ENCODE measurements around the gene SYNGR3. TPM values are rescaled to one million over a fixed set of nuclear protein-coding genes. Genes with fewer than 3 reads are reported as not detected.
"Not testable (repeated sequence)": the region's sequence is repeated elsewhere in the genome, so short reads cannot be mapped to it uniquely, and the experiment has no call there.

The SYNGR3 gene
- total RNA-seq (2014; rRNA removed; shearing (Covaris generic)), result 5.5 and 6.6 TPM in 2 replicates

GRCh38 chr16:1989209-1990100, at the start of gene SYNGR3:
Gene SYNGR3, plus strand, starts transcription at chr16:1989970. Its CDS starts 133 bp downstream, at chr16:1990103.
- DNase-seq (ENCODE audit: low read depth), result peak; percentile 36

GRCh38 chr16:1940273-1941161, 49.3 kb upstream of the SYNGR3 start:
- DNase-seq (ENCODE audit: low read depth), result no peak

- no peak for DNase-seq (ENCODE audit: low read depth)
Measured at GRCh38 chr16:1941162-1942046, 48.4 kb upstream of the SYNGR3 start.

- DNase-seq (ENCODE audit: low read depth), result no peak
Measured at GRCh38 chr16:1942047-1942809, 47.5 kb upstream of the SYNGR3 start.

GRCh38 chr16:1942810-1943726, 46.7 kb upstream of the SYNGR3 start, which contains the start of gene MSRB1:
Gene MSRB1, minus strand, starts transcription at chr16:1943199. Its CDS starts 43 bp downstream, at chr16:1943156.
- DNase-seq (ENCODE audit: low read depth), result peak; percentile 96

- DNase-seq (ENCODE audit: low read depth), result no peak
Measured at GRCh38 chr16:1944612-1945199, 45.1 kb upstream of the SYNGR3 start.

GRCh38 chr16:1945559-1946391, 44.0 kb upstream of the SYNGR3 start:
- no peak for DNase-seq (ENCODE audit: low read depth)

- DNase-seq (ENCODE audit: low read depth), result no peak
Measured at GRCh38 chr16:1946495-1947368, 43.0 kb upstream of the SYNGR3 start.

- no peak for DNase-seq (ENCODE audit: low read depth)
Measured at GRCh38 chr16:1947369-1947670, 42.5 kb upstream of the SYNGR3 start.

- no peak for DNase-seq (ENCODE audit: low read depth)
Measured at GRCh38 chr16:1949507-1949906, 40.3 kb upstream of the SYNGR3 start.

- DNase-seq (ENCODE audit: low read depth), result no peak
Measured at GRCh38 chr16:1950047-1950446, 39.7 kb upstream of the SYNGR3 start.

- no peak for DNase-seq (ENCODE audit: low read depth)
Measured at GRCh38 chr16:1950559-1950958, 39.2 kb upstream of the SYNGR3 start.

GRCh38 chr16:1953734-1954133, 36.0 kb upstream of the SYNGR3 start:
- DNase-seq (ENCODE audit: low read depth), result no peak

GRCh38 chr16:1957434-1958142, 32.2 kb upstream of the SYNGR3 start:
- DNase-seq (ENCODE audit: low read depth), result not testable (repeated sequence)

GRCh38 chr16:1958143-1958491, 31.7 kb upstream of the SYNGR3 start:
- DNase-seq (ENCODE audit: low read depth), result not testable (repeated sequence)

GRCh38 chr16:1958715-1959268, 31.0 kb upstream of the SYNGR3 start:
- no peak for DNase-seq (ENCODE audit: low read depth)
